IMR-90 (cell line): ENCODE measurements around the gene GRID1. TPM values are rescaled to one million over a fixed set of nuclear protein-coding genes. Genes with fewer than 3 reads are reported as not detected.

Experiments
- ATAC-seq: fragments of 200-7000 bp; cut with Tn5 transposase; 2 replicates; pipeline ENCODE4 v1.9.1; 2020; ENCODE audit warnings: low read depth, mild to moderate bottlenecking, moderate library complexity
- BruUV-seq: library from RNA; stranded (reverse); fragments of 400-500 nt; replicated peaks from 2 replicates; lab custom pipeline; 2021; lab: Mats Ljungman, UMichigan
- CTCF ChIA-PET: fragments of 300-600 bp; formaldehyde crosslinking; extraction: SDS; loops from one replicate; lab custom pipeline; 2021; ENCODE audit warnings: antibody characterized with exemption; lab: Yijun Ruan, JAX
- POLR2A ChIA-PET: fragments of 300-600 bp; sonication (Branson Sonifier 250); formaldehyde crosslinking; loops from one replicate; lab custom pipeline; 2022; ENCODE audit warnings: antibody characterized with exemption; ENCODE audit not compliant: unreplicated experiment; lab: Charles Lee
- DNase-seq: peaks from one replicate; pipeline ENCODE4 v3.0.0; 2013
- H2AFZ ChIP-seq: replicated peaks from 2 replicates; pipeline ENCODE3; 2013; ENCODE audit warnings: low read length, mild to moderate bottlenecking; ENCODE audit not compliant: poor library complexity
- H2AK5ac ChIP-seq: 2 replicates; pipeline ENCODE4 v1.6.1; 2013; ENCODE audit warnings: low read depth, low read length, inconsistent platforms
- H2AK9ac ChIP-seq: replicated peaks from 2 replicates; pipeline ENCODE3; 2013; ENCODE audit warnings: mild to moderate bottlenecking, low read depth, low read length, moderate library complexity; ENCODE audit not compliant: poor library complexity
- H2BK120ac ChIP-seq: 2 replicates; pipeline ENCODE4 v1.6.1; 2013; ENCODE audit warnings: low read depth, low read length, inconsistent platforms
- H2BK15ac ChIP-seq: 3 replicates; pipeline ENCODE4 v1.6.1; 2013; ENCODE audit warnings: low read depth, low read length, inconsistent platforms
- H2BK20ac ChIP-seq: 2 replicates; pipeline ENCODE4 v1.6.1; 2013; ENCODE audit warnings: low read depth, mild to moderate bottlenecking, inconsistent platforms, low read length, moderate library complexity
- H2BK5ac ChIP-seq: 2 replicates; pipeline ENCODE4 v1.6.1; 2013; ENCODE audit warnings: mild to moderate bottlenecking, low read depth, low read length, inconsistent platforms; ENCODE audit not compliant: poor library complexity, severe bottlenecking
- H3K14ac ChIP-seq: replicated peaks from 2 replicates; pipeline ENCODE4 v1.6.1; 2013; ENCODE audit warnings: low read depth, low read length, inconsistent platforms
- H3K18ac ChIP-seq: 2 replicates; pipeline ENCODE4 v1.6.1; 2013; ENCODE audit warnings: low read depth, low read length, control low read depth
- H3K23ac ChIP-seq: 2 replicates; pipeline ENCODE4 v1.6.1; 2013; ENCODE audit warnings: low read depth, low read length, inconsistent platforms
- H3K27ac ChIP-seq: 2 replicates; pipeline ENCODE4 v1.5.1; 2013; ENCODE audit warnings: mild to moderate bottlenecking, control low read depth, low read length; ENCODE audit not compliant: insufficient read depth
- H3K27me3 ChIP-seq: 2 replicates; pipeline ENCODE4 v1.6.1; 2013; ENCODE audit warnings: low read length; ENCODE audit not compliant: control insufficient read depth, insufficient read depth
- H3K36me3 ChIP-seq: 2 replicates; pipeline ENCODE4 v1.6.1; 2013; ENCODE audit warnings: low read length, mixed read lengths; ENCODE audit not compliant: control insufficient read depth, insufficient read depth
- H3K4ac ChIP-seq: 2 replicates; pipeline ENCODE4 v1.6.1; 2013; ENCODE audit warnings: low read depth, low read length, inconsistent platforms
- H3K4me1 ChIP-seq: 2 replicates; pipeline ENCODE4 v1.6.1; 2013; ENCODE audit warnings: low read length, mixed read lengths; ENCODE audit not compliant: control insufficient read depth, insufficient read depth
- H3K4me2 ChIP-seq: 2 replicates; pipeline ENCODE4 v1.6.1; 2013; ENCODE audit warnings: low read depth, mild to moderate bottlenecking, control low read depth, low read length, moderate library complexity
- H3K4me3 ChIP-seq: 2 replicates; pipeline ENCODE4 v1.5.1; 2013; ENCODE audit warnings: low read depth, mild to moderate bottlenecking, control low read depth, low read length, moderate library complexity; ENCODE audit not compliant: insufficient read depth
- H3K56ac ChIP-seq: 2 replicates; pipeline ENCODE4 v1.6.1; 2013; ENCODE audit warnings: low read length, inconsistent platforms; ENCODE audit not compliant: insufficient read depth; ENCODE audit errors: extremely low read depth
- H3K79me1 ChIP-seq, 2 experiments: 2 replicates each; pipeline ENCODE4 v1.6.1; 2013; ENCODE audit warnings: low read length in 2 of 2, inconsistent platforms in 1 of 2, low read depth in 1 of 2
- H3K9ac ChIP-seq: 2 replicates; pipeline ENCODE4 v1.6.1; 2013; ENCODE audit warnings: low read depth, low read length, control low read depth
- H3K9me1 ChIP-seq: 2 replicates; pipeline ENCODE4 v1.6.1; 2013; ENCODE audit warnings: low read length, inconsistent platforms; ENCODE audit not compliant: insufficient read depth
- H3K9me3 ChIP-seq: 2 replicates; pipeline ENCODE4 v1.6.1; 2013; ENCODE audit warnings: low read length; ENCODE audit not compliant: control insufficient read depth, insufficient read depth
- H4K20me1 ChIP-seq: 2 replicates; pipeline ENCODE4 v1.6.1; 2013; ENCODE audit warnings: low read length, inconsistent platforms; ENCODE audit not compliant: insufficient read depth
- H4K5ac ChIP-seq: 2 replicates; pipeline ENCODE4 v1.6.1; 2013; ENCODE audit warnings: mild to moderate bottlenecking, low read depth, low read length, control low read depth
- H4K8ac ChIP-seq, 2 experiments: 2 replicates each; pipeline ENCODE4 v1.6.1; 2013; ENCODE audit warnings: low read depth in 2 of 2, low read length in 2 of 2, control low read depth in 1 of 2, inconsistent platforms in 1 of 2
- H4K91ac ChIP-seq: 2 replicates; pipeline ENCODE4 v1.6.1; 2013; ENCODE audit warnings: low read depth, low read length, inconsistent platforms; ENCODE audit not compliant: insufficient read depth
- BHLHE40 ChIP-seq: fragments of 150-350 bp; IDR thresholded peaks from 2 replicates; pipeline ENCODE4 v1.6.1; 2016; ENCODE audit warnings: mild to moderate bottlenecking, low read depth, low read length
- CEBPB ChIP-seq: IDR thresholded peaks from 2 replicates; pipeline ENCODE4 v1.6.1; 2012; ENCODE audit warnings: low read depth, low read length, improper control_type of control experiment
- CHD1 ChIP-seq: IDR thresholded peaks from 2 replicates; pipeline ENCODE4 v1.6.1; 2012; ENCODE audit warnings: low read depth, low read length, improper control_type of control experiment
- CTCF ChIP-seq: conservative IDR thresholded peaks from 2 replicates; pipeline ENCODE4 v1.5.1; 2012; ENCODE audit warnings: mild to moderate bottlenecking, low read depth, low read length, improper control_type of control experiment
- FOS ChIP-seq: fragments of 150-350 bp; IDR thresholded peaks from 2 replicates; pipeline ENCODE4 v1.6.1; 2016; ENCODE audit warnings: low read depth, low read length
- MAFK ChIP-seq: IDR thresholded peaks from 2 replicates; pipeline ENCODE4 v1.6.1; 2012; ENCODE audit warnings: low read depth, low read length, improper control_type of control experiment
- MAZ ChIP-seq: IDR thresholded peaks from 2 replicates; pipeline ENCODE4 v1.6.1; 2012; ENCODE audit warnings: low read depth, mild to moderate bottlenecking, low read length, improper control_type of control experiment, moderate library complexity, borderline replicate concordance
- MXI1 ChIP-seq: IDR thresholded peaks from 2 replicates; pipeline ENCODE4 v1.6.1; 2012; ENCODE audit warnings: low read depth, mild to moderate bottlenecking, low read length, moderate library complexity, borderline replicate concordance
- NFE2L2 ChIP-seq: fragments of 150-350 bp; IDR thresholded peaks from 2 replicates; pipeline ENCODE4 v1.6.1; 2016; ENCODE audit warnings: low read depth, mild to moderate bottlenecking, low read length
- POLR2A ChIP-seq: IDR thresholded peaks from 2 replicates; pipeline ENCODE4 v1.6.1; 2012; ENCODE audit warnings: mild to moderate bottlenecking, low read depth, low read length
- RAD21 ChIP-seq: IDR thresholded peaks from 2 replicates; pipeline ENCODE4 v1.6.1; 2012; ENCODE audit warnings: low read length, improper control_type of control experiment
- RCOR1 ChIP-seq: IDR thresholded peaks from 2 replicates; pipeline ENCODE4 v1.6.1; 2012; ENCODE audit warnings: mild to moderate bottlenecking, low read length, improper control_type of control experiment; ENCODE audit not compliant: insufficient replicate concordance
- RFX5 ChIP-seq: IDR thresholded peaks from 2 replicates; pipeline ENCODE4 v1.8.0; 2012; ENCODE audit warnings: low read depth, mild to moderate bottlenecking, low read length, moderate library complexity
- SMC3 ChIP-seq: fragments of 150-350 bp; IDR thresholded peaks from 2 replicates; pipeline ENCODE4 v1.6.1; 2016; ENCODE audit warnings: low read depth, mild to moderate bottlenecking, antibody characterized with exemption, low read length, moderate library complexity
- USF2 ChIP-seq: fragments of 150-350 bp; IDR thresholded peaks from 2 replicates; pipeline ENCODE4 v1.6.1; 2017; ENCODE audit warnings: mild to moderate bottlenecking, antibody characterized with exemption, low read length, low read depth
- WGBS, 2 experiments: methylation state at CpG; one replicate each; pipeline versions ENCODE4 v1.1.5 to v1.1.7; 2013; ENCODE audit warnings: missing lambda C conversion rate in 2 of 2; ENCODE audit not compliant: insufficient read length in 1 of 2; ENCODE audit errors: extremely low coverage in 2 of 2; 5-methylcytosine and 5-hydroxymethylcytosine counted together
- dilution Hi-C: fragments of 300-500 bp; cut with HindIII; formaldehyde crosslinking; loops from one replicate; pipeline ENCODE4 v1.14.3; 2018; ENCODE audit warnings: low sequenced_read_pairs; ENCODE audit not compliant: unreplicated experiment
- in situ Hi-C: fragments of 300-500 bp; cut with MboI; formaldehyde crosslinking; loops from 3 replicates; pipeline ENCODE4 v1.14.3; 2019; ENCODE audit warnings: low sequenced_read_pairs, inconsistent platforms, mixed read lengths
- intact Hi-C: fragments of 100-400 bp; cut with micrococcal nuclease; formaldehyde crosslinking; loops from 2 replicates; pipeline ENCODE4 v1.10.0; 2022
- polyA plus RNA-seq, 3 experiments: library from polyadenylated mRNA; depleted of rRNA; stranded (reverse); fragments of >200 nt; gene quantifications; 2 replicates each; pipeline ENCODE4 v1.2.3, GENCODE V29; 2012; ENCODE audit warnings: low replicate concordance in 1 of 3
- total RNA-seq: library from RNA; depleted of rRNA; stranded (reverse); fragments of >200 nt; gene quantifications from 2 replicates; pipeline ENCODE4 v1.2.3, GENCODE V29; 2012
- TF ChIP-seq, protein P1 (sequence below): fragments of 150-350 bp; IDR thresholded peaks from 2 replicates; pipeline ENCODE4 v1.6.1; 2016; ENCODE audit warnings: low read depth, mild to moderate bottlenecking, low read length, moderate library complexity, borderline replicate concordance

GRID1 gene
- total and polyA plus RNA-seq, 2 of the 4 experiments (the other 2 are of a cell fraction), result not detected

GRCh38 chr10:85600026-85600743 is 766.4 kb downstream of the GRID1 start:
- H4K5ac ChIP-seq, result no peak overlapping the region
- intact Hi-C loops, result no loop called here
- in situ Hi-C loops, result no loop called here
- H2AFZ ChIP-seq, result no peak overlapping the region
- dilution Hi-C loops, result no loop called here
- H3K4me1 ChIP-seq, result no peaks in the 10 kb centered on the region
- H2BK20ac ChIP-seq, result no peak overlapping the region
- H4K8ac ChIP-seq, result no peak overlapping the region
- CTCF ChIA-PET, result no interaction called here
- DNase-seq, result no peak
- TF ChIP-seq, protein P1, sequence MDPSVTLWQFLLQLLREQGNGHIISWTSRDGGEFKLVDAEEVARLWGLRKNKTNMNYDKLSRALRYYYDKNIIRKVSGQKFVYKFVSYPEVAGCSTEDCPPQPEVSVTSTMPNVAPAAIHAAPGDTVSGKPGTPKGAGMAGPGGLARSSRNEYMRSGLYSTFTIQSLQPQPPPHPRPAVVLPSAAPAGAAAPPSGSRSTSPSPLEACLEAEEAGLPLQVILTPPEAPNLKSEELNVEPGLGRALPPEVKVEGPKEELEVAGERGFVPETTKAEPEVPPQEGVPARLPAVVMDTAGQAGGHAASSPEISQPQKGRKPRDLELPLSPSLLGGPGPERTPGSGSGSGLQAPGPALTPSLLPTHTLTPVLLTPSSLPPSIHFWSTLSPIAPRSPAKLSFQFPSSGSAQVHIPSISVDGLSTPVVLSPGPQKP, result no peak
- TF ChIP-seq MAZ, result no peak
- TF ChIP-seq BHLHE40, result no peak
- no peak for TF ChIP-seq CEBPB
- no peak for TF ChIP-seq MAFK
- TF ChIP-seq FOS, result no peak
- TF ChIP-seq CHD1, result no peak
- TF ChIP-seq MXI1, result no peak
- TF ChIP-seq USF2, result no peak
- no peak for TF ChIP-seq SMC3
- no peak for TF ChIP-seq RAD21
- TF ChIP-seq RFX5, result no peak
- TF ChIP-seq POLR2A, result no peak
- TF ChIP-seq NFE2L2, result no peak
- TF ChIP-seq CTCF, result no peak
- TF ChIP-seq RCOR1, result no peak
- no TSS peak for BruUV-seq
- H3K56ac ChIP-seq, result no peak overlapping the region
- H3K4me3 ChIP-seq, result no peak overlapping the region
- no peak overlapping the region for H2BK120ac ChIP-seq
- no peak overlapping the region for H3K23ac ChIP-seq
- no peak overlapping the region for H3K27ac ChIP-seq
- H3K27me3 ChIP-seq, result no peaks in the 10 kb centered on the region
- no peak overlapping the region for H3K4ac ChIP-seq
- ATAC-seq, result no peak
- no peaks in the 10 kb centered on the region for H3K36me3 ChIP-seq
- no peak overlapping the region for H3K14ac ChIP-seq
- no peak overlapping the region for H2BK5ac ChIP-seq
- no peak overlapping the region for H4K91ac ChIP-seq
- H2BK15ac ChIP-seq, result no peak overlapping the region
- H3K9me1 ChIP-seq, result no peaks in the 10 kb centered on the region
- H3K9ac ChIP-seq, result no peak overlapping the region
- H4K20me1 ChIP-seq, result no peaks in the 10 kb centered on the region
- no peak overlapping the region for H3K18ac ChIP-seq
- H3K4me2 ChIP-seq, result no peak overlapping the region
- no CpG with 5 or more reads among the region's 5 CpGs for WGBS, 2 experiments
- no peak overlapping the region for H2AK5ac ChIP-seq
- H3K79me1 ChIP-seq, result no peaks in the 10 kb centered on the region
- H3K9me3 ChIP-seq, result peaks cover 33% of the 10 kb centered on the region
- POLR2A ChIA-PET, result no interaction called here
- no peak overlapping the region for H2AK9ac ChIP-seq
